GM21367 (cell line): ENCODE results near the gene INTS6.

ENCODE experiments used
- ATAC-seq: cut with Tn5 transposase; IDR thresholded peaks from one replicate; pipeline ENCODE4 v1.9.1; 2021; ENCODE audit not compliant: unreplicated experiment

Gene INTS6

DNA sequence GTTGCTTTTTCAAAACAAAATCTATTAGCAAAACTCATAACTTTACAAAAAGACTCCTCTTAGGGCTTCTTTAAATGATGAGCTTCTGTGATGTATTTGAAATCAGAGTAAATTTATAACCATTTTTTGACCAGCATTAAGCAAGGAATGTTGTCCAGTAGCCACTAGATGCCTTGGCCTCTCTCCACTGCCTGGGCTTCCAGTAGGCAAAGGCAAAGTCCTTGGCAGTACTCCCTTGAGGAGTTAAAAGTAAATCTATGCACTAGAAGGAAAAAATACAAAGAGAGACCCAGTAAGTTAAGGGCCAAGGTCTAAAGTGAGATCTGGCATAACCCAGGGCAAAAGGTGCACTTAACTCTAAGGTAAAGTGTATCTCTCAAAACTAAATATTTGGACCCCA, 103.8 kb downstream of the INTS6 start:
- no peak for ATAC-seq

DNA sequence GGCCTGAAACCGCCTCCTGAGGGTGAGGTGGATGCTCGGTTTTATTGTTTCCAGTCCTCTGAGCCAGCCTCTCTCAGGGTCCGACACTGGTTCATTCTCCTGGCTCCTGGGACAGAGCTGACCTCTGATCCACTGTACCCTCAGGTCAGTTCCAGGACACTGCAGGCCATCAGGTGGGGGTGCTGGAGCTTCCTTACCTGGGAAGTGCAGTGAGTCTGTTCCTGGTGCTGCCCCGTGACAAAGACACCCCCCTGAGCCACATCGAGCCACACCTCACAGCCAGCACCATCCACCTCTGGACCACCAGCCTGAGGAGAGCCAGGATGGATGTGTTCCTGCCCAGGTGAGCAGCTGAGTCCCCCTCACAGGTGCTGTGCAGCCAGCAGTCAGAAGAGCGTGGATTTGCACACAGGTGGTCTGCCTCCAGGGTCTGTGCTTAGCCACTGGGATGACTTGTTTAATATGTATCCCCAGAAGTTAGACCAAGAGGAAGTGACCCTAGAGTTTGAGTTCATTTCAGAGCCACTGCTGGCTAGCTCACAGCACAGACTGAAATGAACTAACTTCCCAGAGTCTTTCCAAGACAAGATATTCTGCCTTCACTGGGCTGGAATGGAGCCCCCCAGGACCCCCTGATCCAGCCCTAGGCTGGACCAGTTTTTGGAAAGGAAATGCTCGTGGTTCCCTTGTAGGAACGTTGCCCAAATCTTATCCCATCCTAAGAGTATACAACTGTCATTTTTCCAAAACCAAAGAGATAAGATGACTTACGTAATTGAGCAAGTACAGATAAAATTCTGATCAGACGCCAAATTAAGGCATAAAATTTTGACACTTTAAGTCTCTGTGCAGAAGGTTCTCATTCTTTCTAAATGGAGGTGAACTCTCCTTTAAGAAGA, 104.5 kb downstream of the INTS6 start:
- no peak for ATAC-seq

DNA sequence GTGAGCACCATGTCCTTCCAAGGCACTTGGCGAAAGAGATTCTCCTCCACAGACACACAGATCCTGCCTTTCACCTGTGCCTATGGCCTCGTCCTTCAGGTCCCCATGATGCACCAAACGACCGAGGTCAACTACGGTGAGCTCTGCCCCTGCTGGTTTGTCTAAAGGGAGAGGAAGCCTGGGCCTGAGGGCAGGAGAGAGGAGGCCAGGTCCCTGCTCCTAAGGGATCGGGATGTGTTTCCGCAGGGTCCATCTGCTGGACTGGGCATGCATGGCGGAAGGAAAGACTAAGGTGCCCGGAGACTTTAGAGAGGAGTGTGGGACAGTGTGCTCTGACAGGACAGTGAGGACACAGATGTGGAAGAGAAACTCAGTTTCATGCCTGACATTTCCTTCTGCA, 105.7 kb downstream of the INTS6 start:
- ATAC-seq: no peak

DNA sequence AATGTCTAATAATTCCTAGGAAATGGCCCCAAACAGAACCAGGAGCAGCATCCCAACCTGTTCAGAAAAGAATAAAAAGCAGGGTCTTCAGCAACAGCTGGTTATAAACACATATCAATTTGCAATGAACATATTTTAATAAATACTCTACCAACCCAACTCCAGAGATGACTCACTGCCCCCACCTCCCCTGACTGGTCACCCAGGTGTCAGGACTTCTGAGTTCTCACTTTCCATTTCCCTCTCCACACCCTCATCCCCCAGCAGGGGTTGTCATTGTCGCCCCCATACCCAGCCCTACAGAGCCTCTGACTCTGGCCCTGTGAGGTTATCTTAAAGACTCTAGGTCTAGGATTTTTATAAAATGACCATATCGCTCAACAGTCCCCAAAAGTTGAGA, 106.4 kb downstream of the INTS6 start:
- ATAC-seq: no peak

DNA sequence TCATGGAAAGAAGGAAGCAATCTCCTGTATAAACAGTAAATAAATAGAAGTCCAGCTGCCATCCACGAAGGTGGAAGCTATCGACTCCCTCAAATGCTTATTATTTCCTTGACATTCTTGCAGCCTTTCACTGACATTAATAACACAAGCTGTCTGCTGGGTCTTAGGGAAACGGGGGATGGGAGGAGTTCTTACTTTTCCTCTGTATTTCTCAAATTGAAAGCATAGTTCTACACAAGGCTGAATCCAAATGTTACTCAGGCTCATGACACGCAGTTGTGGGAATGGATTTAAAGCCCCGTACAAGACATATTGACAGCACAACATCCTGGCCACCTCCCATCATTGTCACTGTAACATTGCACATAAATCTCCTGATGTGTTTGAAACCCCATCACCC, 109.4 kb downstream of the INTS6 start:
- ATAC-seq: no peak

DNA sequence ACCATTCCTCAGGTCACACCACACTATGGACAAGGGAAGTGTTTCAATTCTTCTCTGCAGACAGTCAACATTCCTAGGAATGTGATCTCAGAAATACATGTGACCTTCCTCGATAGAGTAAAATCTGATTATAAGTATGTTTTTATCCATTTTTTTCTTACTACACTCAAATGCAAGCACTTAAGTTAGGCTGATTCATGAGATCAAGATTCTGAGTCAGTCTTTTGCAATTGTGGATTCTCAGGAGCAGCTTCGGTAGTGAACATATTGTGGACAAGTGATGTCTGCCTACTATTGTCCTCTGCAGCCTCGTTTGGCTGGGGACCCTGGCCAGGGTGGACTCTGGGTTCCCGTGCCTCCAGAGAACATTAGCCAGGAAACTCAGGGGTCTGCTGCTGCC, 110.1 kb downstream of the INTS6 start:
- ATAC-seq: no peak

DNA sequence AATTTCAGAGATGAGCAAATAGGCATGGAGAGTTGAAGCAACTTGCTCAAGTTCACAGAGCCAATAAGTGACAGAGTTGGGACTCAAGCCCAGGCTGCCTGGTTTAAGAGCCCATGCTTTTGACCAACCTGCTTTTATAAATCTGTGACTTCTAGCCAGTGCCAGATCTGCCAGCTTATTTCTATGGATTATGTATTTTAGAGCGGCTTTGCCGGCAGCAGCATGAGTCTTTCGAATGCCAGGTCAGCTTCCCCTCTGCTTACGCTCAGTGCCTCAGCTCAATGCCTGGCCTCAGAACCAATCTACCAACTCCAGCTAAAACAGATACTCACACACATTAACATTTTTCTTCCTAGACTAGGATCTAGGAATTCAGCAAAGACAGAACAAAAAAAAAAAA, 111.0 kb downstream of the INTS6 start:
- ATAC-seq: no peak

DNA sequence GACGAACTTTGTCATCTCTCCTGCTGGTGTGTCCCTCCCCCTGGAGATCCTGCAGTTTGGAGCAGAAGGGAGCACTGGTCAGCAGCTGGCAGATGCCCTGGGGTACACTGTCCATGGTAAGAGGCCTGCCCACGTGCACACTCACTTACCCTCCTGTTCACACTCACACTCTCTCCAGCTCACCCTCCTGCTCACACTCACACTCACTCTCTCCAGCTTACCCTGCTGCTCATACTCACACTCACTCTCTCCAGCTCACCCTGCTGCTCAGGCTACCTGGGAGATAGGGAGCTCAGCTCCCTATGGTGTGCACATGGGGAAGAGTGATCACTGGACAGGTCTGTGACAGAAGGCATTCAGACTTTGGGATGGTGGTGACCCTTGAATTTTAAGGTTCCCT, 111.6 kb downstream of the INTS6 start:
- ATAC-seq: no peak

DNA sequence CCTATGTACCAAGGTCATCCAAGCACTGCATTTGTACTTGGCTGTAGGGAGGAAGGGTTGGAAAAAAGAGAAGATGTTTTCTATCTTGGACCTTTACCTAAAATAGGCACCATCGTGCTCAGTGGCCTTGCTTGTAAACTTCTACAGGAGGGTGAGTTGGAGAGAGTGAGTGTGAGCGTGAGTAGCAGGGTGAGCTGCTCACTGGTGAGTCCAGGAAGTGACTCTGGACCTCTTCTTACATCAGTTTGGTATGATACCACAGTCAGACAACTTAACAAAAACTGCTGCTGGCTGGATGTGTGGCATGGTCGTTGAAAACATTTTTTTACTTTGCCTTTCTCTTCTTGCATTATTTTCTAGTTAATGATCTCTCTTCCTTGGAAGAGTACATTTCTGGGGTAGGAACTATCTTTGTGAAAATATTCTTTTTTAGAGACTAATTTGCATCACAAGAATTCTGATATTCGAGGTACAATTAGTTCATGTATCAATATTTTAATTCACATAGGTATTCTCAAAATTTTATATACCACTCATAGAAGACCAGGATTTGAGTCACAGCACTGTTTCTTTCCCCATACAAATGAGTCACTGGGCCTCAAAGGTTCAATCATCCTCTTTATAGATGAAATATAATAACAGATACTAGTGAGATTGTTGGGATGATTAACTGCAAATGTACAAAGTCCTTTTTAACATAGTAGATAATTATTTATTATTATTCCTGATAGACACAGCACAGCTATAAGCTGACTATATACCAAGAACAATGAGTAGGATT, 112.7 kb downstream of the INTS6 start:
- no peak for ATAC-seq

DNA sequence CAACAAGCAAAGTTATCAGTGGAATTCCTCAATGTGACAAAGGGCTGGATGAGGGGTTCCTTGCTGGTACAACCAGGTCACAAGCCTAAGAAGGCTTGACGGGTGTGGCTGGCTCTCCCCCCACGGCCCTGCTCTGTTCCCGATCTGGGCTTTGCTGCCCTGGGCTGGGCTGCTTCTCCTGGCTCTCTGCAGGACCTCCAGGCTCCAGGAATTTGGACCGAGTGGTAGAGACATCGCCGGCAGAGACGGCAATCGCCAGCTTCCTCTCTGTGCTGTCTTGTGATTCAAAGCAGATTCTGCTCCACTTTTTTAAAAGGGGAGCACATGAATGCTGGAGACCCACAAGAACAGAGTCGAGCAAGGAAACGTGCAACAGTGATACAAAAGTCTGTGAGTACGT, 113.5 kb downstream of the INTS6 start, which contains the start of gene SERPINE3:
Gene SERPINE3 (plus strand): TSS at position 338 of the 400 bp plus-strand sequence. CDS start 1,401 bp downstream, outside the sequence.
- no peak for ATAC-seq

DNA sequence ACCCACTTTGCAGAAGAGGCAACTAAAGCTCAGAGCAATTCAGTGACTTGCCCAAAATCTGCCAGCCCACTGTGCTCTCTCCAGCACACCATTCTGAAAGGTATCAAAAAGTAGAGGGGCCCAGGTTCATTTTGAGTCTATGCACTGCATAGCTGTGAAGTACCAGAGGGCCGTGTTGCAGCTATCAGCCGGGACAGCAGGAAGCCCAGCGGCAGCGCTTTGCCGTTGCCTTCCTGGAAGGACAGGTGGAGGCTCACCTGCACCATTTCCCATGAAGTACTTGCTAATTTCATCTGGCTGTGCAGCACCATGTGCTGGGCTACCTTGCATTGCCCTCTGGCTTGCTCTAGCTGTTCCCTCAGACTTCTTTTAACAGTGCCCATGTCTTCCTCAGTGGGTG, 116.1 kb downstream of the INTS6 start:
- no peak for ATAC-seq

DNA sequence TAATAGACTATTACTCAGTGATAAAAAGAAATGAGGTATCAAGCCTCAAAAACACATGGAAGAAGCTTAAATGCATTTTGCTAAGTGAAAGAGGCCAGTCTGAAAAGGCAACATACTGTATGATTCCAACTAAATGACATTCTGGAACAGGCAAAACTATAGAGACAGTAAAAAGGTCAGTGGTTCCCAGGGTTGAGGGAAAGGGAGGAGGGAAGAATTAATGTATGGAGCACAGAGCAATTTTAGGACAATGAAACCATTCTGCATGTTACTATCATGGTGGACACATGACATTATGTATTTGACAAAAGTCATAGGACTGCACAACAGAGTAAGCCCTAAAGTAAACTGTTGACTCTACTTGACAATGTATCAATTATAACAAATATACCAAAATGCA, 119.0 kb downstream of the INTS6 start:
- ATAC-seq: no peak

DNA sequence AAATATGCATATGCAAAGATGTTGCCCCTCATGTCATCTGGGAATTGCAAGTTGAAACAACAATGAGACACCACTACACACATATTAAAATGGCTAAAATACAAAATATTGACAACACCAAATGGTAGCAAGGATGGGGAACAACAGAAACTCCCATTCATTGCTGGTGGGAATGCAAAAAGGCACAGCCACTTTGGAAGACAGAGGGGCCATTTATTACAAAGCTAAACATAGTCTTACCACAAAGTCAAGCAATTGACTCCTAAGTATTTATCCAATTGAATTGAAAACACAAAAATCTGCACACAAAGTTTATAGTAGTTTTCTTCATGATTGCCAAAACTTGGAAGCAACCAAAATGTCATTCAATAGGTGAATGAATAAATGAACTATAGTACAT, 119.4 kb downstream of the INTS6 start:
- ATAC-seq: no peak

DNA sequence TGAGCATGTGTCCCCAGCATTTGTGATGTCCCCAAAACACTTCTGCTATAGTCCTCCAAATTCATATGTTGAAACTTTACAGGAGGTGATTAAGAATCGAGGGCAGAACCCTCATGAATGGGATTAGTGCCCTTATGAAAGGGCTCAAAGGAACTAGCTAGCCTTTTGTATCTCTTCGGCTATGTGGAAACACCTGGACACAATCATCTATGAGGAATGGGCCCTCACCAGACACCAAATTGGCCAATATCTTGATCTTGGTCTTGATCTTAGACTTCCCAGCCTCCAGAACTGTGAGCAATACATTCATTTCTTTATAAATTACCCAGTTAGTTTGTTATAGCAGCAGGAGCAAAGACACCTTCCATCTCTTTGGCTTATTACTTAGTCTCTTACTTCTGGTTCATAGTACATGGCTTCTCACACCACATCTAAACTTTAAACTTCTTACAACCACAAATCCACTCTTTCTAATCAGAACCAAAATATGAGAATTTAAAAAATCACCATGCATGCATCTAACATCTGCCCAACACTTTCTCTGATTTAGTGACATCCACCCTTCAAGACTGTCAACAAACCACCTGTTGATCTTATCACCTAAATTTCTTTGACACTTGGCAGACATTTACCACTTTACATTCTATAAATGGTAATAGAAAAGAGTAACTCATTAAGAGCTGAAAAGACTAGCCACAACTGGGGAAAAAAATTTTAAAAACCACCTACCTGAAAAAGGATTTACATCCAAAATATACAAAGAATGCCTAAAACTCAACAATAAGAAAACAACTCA, 120.1 kb downstream of the INTS6 start:
- no peak for ATAC-seq

DNA sequence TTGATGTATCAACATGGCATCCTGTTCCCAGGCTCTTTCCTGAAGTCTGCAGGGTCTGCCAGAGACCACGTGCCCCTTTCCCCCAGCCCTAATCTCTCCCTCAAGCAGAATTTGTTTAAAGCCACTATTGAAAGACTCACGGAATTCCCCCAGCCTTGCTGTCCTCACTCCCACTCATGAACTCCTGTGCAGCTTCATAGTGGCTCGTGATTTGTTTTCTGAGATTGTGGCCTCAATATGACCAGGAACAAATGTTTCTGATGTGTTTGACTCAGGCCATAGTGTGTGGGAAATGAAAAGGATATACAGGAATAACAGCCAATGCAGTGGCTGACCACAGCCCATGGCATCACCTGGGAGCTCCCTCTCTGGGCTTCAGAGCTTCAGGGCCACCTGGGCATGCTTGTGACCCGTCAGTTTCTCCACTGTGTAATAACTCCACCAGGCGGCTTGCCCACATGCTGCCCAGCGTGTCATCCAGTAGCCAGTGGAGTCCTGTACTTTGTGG, 121.4 kb downstream of the INTS6 start:
- peak; percentile 46 for ATAC-seq

DNA sequence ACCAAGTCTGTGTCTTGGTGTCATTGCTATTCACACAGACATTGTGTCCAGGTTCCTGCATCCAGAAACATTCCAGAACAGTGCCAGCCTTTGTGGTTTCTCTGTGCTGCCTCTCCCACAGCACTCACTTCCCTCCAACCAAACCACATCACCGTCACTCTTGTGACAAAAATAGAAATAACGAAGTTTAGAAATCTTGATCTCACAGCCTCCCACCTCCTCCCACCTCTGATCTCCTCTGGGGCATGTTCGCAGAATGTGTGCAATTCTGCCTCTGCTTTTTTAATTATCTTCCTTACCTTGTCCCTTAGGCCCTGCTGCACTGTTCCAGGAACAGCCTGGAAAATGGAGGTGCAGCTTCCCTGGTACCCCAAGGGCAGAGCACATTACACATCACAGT, 122.0 kb downstream of the INTS6 start:
- ATAC-seq: no peak

DNA sequence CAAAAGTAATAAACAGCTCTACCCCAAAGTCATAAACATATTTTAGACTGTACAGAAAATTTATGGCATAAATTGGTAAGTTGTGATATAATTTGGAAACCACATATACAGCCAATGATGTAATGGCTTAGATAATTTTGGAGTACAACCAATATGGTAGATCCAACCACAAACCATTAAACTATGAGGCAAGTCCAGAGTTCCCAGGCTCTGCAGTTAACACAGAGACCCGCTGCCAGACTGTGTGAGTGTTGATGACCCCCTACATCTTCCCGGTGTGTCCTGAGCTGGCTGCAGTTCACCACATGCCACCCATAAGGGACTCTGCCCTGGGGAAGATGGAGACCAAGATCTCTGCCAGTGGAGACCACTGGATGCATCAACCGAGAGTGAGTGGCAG, 123.2 kb downstream of the INTS6 start:
- no peak for ATAC-seq

DNA sequence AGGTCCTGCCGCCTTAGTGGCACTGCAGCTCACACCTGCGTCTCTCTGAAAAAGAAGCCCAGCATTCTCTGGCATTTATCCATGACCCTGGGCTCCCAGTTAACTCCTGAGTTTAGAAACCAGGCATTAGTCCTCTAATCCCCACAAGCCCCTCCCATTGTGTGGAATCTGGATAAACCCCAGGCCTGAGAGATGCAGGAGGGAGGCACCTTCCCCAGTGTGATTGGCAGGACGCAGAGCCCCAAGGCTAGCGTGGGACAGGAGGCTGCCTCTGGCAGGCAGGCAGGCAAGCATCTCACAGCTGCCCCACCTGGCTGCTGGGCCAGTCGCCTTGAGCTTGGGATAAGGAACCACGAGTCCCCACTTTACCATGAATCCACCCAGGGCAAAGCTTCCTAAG, 124.3 kb downstream of the INTS6 start:
- no peak for ATAC-seq

DNA sequence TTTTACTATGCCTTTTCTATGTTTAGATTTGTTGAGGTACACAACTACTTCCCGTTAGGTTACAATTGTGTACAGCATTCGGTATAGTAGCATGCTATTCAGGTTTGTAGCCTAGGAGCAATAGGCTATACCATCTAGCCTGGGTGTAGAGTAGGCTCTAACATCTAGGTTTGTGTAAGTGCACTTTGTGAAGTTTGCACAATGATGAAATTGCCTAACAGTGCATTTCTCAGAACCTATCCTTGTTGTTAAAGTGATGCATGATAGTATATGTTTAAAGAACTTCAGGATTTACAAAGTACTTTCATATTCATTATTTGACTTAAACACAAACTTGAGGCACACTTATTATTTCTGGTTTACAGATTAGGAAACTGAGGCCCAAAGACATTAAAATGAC, 124.9 kb downstream of the INTS6 start:
- ATAC-seq: no peak

DNA sequence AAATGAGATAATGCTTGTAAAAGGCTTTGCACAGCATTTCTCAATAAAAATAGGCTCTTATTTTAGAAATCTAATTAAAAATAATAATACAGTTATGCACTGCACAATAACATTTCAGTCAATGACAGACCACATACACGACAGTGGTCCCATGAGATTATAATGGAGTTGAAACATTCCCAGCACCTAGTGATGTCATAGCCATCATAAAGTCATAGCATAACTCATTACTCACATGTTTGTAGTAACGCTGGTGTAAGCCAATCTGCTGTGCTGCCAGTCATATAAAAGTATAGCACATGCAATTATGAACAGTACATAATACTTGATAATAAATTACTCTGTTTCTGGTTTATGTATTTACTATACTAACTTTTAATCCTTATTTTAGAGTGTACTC, 126.1 kb downstream of the INTS6 start:
- no peak for ATAC-seq

DNA sequence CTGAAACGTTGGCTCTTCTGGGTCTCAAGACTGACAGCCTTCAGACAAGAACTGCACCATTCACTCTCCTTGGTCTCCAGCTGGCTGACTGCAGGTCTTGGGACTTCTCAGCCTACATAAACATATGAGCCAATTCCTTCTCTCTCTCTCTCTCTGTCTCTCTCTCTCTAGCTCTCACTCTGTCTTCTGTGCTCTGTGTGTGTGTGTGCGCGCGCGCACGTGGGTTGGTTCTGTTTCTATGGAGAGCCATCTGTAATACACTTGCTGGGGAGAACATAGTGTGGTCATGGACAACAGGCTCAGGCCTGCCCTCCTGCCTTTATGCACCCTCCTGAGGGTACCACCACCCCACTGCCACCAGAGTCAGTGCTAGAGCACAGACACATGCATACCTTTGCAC, 127.0 kb downstream of the INTS6 start:
- no peak for ATAC-seq
